Measurements from ENCODE around the gene TAS2R20.
"Not testable (repeated sequence)": the region's sequence is repeated elsewhere in the genome, so short reads cannot be mapped to it uniquely, and the experiment has no call there.

The TAS2R20 gene, protein sequence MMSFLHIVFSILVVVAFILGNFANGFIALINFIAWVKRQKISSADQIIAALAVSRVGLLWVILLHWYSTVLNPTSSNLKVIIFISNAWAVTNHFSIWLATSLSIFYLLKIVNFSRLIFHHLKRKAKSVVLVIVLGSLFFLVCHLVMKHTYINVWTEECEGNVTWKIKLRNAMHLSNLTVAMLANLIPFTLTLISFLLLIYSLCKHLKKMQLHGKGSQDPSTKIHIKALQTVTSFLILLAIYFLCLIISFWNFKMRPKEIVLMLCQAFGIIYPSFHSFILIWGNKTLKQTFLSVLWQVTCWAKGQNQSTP

DNA sequence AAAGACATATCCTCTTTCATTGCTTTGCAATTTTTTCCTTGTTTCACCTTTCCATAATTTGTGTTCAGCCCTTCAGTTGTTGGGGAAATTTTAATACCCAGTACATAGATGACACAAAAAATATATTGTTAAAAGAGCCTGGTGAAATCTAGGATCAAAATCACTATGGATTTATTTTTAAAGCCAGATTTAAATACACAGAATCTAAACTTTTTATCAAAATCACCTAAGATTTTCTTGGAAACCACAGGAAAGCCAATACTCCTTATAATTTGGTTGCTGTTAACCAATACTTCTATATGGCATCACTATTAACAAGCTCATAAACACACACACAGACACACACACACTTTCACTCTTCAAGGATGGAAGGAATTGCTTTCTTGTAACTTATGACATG is at the start of gene TAS2R20:
Gene TAS2R20, minus strand, starts transcription at position 101 of the 400 bp plus-strand sequence. CDS start 429 bp downstream, outside the sequence.
- no peak for DNase-seq (ENCODE audit: low read depth)

DNA sequence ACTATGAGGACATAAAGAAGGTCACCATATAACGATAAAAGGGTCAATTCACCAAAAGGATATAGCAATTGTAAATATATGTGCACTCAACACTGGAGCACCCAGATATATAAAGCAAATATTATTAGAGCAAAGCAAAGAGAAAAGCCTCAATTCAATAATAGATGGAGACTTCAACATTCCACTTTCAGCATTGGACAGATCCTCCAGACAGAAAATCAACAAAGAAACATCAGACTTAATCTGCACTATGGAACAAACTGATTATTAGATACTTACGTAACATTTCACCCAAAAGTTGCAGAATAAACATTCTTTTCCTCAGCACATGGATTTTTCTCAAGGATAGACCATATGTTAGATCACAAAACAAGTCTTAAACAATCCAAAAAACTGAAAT is 43.3 kb upstream of the TAS2R20 start:
- not testable (repeated sequence) for DNase-seq (ENCODE audit: low read depth)

DNA sequence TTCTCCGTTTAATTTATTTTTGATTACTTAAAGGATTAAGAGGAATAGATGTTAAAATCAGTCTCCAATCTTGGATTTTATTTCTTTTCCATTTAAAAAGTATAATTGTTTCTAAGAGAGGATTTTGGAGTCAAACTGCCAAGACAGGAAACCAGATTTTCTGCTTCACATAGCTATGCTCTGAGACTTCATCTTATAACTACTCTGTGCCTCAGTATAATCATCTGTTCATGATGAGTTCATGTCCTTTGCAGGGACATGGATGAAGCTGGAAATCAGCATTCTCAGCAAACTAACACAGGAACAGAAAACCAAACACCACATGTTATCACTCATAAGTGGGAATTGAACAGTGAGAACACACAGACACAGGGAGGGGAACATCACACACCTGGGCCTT is 42.1 kb upstream of the TAS2R20 start:
- no peak for DNase-seq (ENCODE audit: low read depth)

DNA sequence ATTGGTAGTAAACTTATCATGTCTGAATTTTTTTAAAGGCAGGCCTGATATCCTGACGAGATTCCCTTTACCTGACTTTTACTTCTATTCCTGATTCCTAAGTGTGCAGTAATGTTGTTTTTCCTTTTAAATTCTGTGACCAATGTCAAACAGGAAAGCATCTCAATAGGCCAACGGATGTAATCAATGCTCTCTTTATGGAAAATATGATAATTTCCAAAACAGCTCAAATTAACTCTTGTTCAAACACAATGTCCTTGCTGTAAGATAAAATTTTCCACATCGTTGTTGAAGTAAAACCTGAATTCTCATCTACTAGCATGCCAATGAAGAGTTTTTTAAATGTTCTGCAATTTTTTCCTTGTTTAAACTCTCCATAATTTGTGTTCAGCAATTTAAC is 41.1 kb upstream of the TAS2R20 start:
- DNase-seq (ENCODE audit: low read depth): no peak

DNA sequence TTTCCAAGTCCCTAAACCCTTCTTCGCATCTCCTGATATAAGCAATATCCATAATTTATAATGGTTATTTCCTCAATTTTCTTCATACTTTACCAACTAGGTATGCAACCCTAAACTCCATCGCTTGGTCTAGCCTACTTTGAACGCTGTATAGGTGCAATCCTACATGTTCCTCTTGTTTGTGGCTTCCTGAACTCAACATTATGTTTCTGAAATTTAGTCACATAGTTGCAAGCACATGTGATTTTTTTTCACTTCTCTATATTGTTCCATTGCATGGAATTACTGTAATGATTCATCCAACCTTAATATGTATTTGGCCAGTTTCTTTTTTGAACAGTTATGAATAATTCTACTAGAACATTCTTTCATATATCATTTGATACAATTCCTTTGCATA is 35.9 kb upstream of the TAS2R20 start:
- not testable (repeated sequence) for DNase-seq (ENCODE audit: low read depth)

DNA sequence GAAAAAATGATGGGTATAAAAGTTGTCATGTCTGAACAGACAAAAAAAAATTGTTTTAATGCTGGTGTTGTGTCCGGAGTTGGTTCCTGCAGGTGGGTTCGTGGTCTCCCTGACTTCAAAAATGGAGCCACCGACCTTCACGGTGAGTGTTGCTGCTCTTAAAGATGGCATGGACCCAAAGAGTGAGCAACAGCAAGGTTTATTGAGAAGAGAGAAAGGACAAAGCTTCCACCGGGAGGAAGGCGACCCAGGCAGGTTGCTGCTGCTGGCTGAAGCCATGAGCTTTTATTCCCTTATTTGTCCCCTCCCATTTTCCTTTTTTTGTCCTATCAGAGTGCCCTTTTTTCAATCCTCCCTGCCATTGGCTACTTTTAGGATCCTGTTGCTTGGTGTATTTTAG is 33.2 kb upstream of the TAS2R20 start, which contains the start of gene TAS2R31:
Gene TAS2R31, minus strand, starts transcription at position 101 of the 400 bp plus-strand sequence. Its CDS starts 72 bp downstream, at position 29.
- DNase-seq (ENCODE audit: low read depth): no peak

DNA sequence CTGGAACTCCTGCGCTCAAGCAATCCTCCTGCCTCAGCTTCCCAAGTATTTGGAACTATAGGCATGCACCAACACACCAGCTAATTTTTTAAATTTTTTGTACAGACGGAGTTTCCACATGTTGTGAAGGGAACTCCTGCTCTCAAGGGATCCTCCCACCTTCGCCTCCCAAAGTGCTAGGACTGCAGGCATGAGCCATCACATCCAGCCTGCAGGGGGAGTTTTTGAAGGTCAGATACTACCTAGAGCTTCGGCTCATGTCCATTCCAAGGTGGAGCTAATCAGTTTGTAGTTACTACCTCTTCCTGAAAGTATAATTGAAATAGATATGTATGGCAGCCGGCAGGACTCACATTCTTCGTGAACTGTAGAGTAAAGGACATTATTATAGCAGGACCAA is 28.0 kb upstream of the TAS2R20 start:
- no peak for DNase-seq (ENCODE audit: low read depth)

DNA sequence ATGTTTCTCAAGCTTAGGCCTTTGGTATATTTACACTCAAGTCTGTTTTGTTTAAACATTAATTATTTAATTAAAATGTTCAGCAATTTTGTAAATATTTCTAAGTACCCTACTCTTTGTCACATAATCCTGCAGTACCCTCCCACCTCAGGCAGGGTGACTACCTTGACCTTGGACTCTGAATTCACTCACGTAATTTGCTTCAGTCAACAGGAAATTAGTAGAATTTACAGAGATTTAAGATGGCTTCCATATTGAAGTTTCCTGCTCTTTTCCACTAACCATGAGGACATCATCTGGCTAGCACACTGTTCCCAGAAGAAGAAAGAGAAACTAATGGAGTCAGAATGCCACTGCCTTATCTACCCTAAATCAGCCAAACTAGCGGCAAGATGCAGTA is 25.3 kb upstream of the TAS2R20 start:
- no peak for DNase-seq (ENCODE audit: low read depth)

DNA sequence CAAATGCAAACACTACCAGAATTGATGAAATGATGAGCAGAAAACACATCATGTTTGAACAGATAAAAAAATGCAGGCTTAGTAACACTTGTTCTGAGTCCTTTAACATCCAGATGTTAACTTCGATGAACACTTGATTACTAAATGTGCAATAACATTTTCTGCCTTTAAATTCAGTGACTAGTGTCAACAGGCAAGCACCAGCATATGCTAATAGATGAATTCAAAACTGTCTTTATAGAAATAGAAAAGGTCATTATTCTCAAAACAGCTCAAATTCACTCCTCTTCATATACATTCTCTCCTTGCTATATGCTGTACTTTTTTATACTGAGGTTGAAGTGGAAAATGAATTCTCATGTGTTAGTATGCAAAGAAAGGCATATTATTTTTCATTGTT is 24.4 kb upstream of the TAS2R20 start, which contains the start of gene TAS2R19:
Gene TAS2R19, minus strand, starts transcription at position 101 of the 400 bp plus-strand sequence. Its CDS starts 49 bp downstream, at position 52.
- DNase-seq (ENCODE audit: low read depth): no peak

DNA sequence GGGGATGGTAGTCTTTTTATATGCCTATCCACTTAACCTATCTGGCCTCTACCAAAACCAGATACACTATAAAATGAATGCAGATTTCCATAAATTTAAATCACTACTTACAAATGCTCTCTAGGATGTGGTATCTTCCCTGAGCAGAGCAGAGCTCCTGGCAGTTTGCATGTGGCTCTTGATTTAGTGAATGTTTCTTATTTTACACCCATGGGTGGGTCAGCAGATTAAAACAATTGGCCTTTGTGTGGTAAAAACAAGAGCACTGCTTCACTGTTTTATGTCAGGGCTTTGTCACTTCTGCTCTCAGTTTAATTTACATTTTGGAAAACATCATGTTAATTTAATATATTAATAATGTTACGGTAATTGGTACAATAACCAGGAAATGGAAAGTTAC is 18.8 kb upstream of the TAS2R20 start:
- no peak for DNase-seq (ENCODE audit: low read depth)

DNA sequence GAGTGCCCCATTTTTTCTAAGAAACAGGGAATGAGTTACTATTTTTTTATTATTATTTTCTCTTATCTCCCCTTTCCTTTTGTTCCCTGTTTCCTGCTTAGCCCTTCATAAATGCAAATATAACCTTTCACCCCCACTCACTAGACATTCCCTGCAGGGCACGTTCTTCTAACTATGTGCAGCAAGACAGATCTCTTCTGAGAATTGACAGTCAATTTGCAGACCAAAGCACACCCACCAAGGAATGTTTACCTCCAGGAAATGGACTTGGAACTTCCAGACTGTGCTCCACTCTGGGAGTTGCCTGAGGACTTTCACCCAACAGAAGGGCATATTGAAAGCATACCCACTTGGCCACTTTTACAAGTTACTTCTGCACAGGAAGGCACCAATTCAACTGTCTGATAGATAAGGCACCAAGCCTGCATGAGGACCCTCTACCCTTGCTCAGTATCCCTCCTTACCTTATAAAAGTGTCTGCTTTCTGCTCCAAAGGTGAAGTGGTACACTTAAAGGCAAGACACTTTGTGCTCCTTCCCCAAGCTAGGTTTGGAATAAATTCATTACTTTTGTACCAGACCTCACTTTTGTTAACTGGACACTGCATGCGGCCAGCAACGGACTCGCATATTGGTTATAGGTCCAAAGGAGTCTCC is 17.8 kb upstream of the TAS2R20 start:
- no peak for DNase-seq (ENCODE audit: low read depth)

DNA sequence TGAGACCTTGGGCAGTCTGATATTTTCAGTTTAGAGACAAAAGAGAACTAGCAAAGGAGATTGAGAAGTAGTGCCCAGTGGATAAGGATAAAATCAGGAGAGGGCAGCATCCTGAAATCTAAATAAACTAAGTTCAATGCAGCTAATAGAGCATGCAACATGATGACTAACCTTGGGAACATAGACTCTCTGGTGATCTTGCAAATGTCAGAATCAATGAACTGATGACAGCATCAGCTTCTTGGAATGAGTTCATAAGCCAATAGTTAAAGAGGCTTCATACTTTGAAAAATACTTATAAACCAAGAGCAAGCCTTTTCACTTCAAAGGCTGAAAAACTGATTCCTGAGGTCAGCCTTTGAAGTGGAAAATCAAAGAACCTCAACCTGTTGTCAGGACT is 16.1 kb upstream of the TAS2R20 start:
- DNase-seq (ENCODE audit: low read depth): no peak

DNA sequence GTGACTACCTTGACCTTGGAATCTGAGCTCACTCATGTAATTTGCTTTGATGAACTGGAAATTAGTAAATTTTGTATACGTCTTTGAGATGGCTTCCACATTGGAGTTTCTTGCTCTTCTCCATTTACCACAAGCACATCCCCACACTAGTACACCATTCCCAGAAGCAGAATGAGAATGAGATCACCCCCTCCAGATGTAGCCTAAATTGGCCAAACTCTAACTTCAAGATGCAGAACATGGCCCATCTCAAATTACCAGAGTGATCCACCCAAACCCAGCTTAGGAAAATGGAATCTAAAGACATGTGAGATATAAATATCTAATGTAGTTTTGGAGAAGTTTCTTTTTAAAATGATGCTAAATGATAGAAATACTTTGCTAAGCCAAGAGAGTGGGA is 9.5 kb upstream of the TAS2R20 start:
- DNase-seq (ENCODE audit: low read depth): no peak

DNA sequence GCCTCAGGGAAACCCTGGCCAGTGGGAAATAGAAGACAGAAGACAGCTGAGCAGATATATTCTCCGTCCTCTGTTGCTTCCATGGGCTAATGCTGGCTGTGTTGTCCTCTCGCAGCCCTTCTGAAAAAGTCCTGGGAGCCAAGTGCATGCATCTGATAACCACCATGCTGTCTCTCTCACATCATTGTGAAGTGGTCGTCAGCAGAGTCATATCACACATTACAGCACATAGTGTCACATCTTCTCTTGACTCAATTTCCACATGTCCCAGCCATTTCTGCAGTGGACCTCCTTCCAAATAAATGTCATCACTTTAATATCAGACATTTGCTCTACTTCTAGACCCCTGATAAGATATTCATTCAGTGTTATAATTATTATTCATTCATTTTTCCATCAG is 3.8 kb downstream of the TAS2R20 start:
- no peak for DNase-seq (ENCODE audit: low read depth)

DNA sequence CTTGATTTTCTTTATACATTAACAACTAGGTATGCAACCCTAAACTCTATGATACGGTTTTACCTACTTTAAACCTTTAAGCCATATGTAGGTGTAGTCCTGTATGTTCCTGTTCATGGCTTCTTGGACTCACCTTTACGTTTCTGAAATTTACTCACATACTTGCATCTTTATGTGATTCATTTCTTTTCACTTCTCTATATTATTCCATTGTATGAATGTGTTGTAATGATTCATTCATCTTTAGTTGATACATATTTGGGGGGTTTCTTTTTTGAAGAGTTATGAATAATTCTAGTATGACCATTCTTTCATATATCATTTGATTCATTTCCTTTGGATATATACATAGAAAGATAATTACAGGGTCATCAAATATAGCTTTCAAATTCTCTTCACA is 9.0 kb downstream of the TAS2R20 start:
- DNase-seq (ENCODE audit: low read depth): no peak

DNA sequence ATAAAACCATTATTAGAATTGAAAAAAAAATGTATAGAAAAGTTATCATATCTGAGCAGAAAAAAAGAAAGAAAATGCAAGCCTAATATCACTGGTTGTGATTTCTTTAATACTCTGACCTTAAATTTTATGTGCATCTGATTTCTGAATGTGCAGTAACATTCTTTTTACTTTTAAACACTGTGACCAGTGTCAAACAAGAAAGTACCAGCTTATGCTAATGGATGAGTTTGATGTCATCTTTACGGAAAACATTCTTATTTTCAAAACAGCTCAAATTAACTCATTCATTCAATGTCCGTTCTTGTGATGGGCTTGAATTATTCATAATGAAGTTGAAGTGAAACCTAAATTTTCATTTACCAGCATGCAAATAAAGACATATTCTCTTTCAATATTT is 11.3 kb downstream of the TAS2R20 start, which contains the start of gene TAS2R50:
Gene TAS2R50, minus strand, starts transcription at position 101 of the 400 bp plus-strand sequence. Its CDS starts 52 bp downstream, at position 49.
- DNase-seq (ENCODE audit: low read depth): no peak

DNA sequence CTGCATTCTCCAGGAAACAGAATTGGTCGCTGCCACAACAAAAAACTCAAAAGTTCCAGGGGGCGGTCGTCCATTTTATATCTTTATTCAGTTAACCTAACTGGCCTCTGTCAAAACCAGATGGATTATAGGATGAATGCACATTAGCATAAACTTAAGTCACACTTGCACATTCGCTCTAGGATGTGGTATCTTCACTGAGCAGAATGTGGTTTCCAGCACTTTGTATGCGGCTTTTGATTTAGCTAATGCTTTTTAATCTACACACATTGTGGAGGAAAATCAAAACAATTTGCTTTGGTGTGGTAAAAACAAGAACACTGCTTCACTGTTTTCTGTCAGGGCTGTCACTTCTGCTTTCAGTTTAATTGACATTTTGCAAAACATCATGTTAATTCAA is 15.9 kb downstream of the TAS2R20 start:
- peak; percentile 13 for DNase-seq (ENCODE audit: low read depth)

DNA sequence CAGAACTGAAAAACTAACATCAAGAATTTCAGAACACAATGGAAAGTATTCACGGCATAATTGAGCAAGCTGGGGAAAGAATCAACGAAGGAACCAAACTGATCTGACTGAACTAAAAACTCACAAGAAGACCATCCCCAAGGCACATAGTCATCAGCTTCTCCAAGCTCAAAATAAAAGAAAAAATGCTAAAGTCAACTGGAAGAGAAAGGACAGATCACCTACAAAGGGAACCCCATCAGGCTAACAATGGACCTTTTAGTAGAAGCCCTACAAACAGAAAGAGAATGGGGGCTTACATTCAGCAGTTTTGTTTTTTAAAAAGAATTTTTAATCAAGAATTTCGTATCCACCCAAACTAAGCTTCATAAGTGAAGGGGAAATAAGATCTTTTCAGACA is 23.1 kb downstream of the TAS2R20 start:
- no peak for DNase-seq (ENCODE audit: low read depth)

DNA sequence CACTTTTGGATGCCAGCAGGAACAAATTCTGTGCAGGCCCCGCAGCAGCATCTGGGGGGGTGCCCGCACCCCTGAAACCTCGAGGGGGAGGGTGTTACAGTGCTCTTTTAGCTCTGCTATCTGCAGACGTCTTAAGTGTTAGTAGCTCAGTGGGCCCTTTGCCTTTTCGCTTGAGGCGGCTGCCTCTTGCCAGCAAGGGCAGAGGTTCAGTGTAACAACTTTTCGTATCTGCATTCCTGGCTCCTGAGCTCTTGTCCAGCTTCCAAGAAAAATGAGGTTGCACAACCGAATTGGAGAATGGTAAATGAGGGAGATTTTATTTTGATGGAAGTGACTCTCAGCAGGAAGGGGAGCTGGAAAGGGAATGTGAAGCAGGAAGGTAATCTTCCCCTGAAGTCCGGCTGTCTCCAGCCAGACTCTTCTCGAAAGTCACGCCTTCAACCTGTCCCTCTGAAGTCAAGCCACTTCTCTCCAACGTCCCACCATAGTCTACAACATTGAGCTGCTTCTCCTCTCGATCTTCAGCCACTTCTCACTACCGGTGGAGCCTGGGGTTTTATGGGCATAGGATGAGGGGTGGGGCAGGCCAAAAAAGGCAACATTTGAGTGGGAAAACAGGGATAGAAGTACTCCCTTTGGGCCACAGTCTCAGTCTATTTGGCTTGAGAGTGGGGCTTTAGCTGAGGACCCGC is 29.2 kb downstream of the TAS2R20 start:
- no peak for DNase-seq (ENCODE audit: low read depth)

DNA sequence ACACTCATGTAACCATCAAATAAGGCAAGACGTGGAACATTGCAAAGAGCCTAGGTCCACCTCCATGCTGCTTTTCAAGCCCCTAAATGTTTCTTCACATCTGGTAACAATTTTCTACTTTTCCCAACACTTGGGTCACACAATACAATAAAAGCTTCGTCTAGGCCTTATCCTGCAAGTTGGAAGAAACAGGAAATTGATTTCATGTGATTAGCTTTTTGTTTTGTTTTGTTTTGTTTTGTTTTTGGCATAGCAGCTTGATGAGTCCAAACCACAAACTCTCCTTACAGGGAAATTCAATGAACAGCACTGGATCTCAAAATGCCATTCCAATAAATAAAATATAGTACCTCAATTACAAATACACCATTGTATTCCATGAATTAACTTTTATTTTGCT is 30.7 kb downstream of the TAS2R20 start:
- DNase-seq (ENCODE audit: low read depth): no peak

DNA sequence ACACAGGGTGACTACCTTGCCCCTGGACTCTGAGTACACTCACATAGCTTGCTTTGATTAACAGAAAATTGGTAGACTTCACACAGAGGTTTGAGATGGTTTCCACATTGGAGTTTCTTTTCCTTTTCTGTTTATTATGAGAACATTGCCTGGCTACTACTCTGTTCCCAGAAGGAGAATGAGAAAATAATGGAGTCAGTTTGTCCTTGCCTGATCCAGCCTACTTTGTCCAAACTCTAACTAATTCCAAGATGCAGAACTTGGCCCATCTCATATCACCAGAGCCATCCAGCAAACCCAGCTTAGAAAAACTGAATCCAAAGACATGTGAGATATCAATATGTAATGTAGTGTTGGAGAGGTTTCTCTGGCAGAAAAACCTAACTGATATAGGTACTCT is 31.8 kb downstream of the TAS2R20 start:
- no peak for DNase-seq (ENCODE audit: low read depth)

DNA sequence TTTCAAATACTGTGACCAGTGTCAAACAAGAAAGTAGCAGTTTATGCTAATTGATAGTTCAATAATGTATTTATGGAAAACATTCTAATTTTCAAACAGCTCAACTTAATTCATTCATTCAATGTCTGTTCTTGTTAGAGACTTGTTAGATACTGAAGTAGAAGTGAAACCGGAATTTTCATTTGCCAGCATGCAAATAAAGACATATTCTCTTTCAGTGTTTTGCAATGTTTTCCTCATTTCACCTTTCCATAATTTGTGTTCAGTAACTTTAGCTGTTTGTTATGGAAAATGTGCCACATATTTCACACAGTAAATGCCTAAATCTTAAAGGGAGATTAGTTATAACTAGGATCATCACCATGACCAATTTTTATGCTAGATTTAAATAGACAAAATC is 32.6 kb downstream of the TAS2R20 start:
- DNase-seq (ENCODE audit: low read depth): no peak

DNA sequence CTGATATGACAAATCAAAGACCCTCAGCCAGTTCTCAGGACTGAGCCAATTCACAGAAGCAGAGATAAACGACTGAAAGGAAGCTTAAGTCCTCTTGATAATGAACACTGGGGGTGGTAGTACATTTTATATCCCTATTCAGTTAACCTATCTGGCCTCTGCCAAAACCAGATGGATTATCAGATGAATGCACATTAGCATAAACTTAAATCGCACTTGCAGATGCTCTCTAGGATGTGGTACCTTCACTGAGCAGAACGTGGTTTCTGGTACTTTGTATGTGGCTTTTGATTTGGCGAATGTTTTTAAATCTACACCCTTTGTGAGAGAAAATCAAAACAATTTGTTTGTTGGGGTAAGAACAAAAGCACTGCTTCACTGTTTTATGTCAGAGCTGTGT is 37.9 kb downstream of the TAS2R20 start:
- no peak for DNase-seq (ENCODE audit: low read depth)

Data from activated gamma-delta T cell treated with anti-CD3 and anti-CD28 coated beads, Interleukin-2, amount 50 U/mL, for 16 hours (primary cell).